ENCODE measurements around the gene SHMT2.
"Not testable (repeated sequence)": the region's sequence is repeated elsewhere in the genome, so short reads cannot be mapped to it uniquely, and the experiment has no call there.

SHMT2 gene

GRCh38 chr12:57280211-57281062, 50.9 kb downstream of the SHMT2 start:
- TF ChIP-seq CTCF (IDR thresholded peaks at IDR 0.05) = no peak
- no peaks in the 10 kb centered on the region for H3K27me3 ChIP-seq (ENCODE audit: control insufficient read depth, insufficient read depth, low read length)
- no peak overlapping the region for H3K9ac ChIP-seq
- no peaks in the 10 kb centered on the region for H3K36me3 ChIP-seq (ENCODE audit: control insufficient read depth, insufficient read depth, low read length)
- H3K4me3 ChIP-seq (ENCODE audit: low read depth, low read length) = no peak overlapping the region
- no peaks in the 10 kb centered on the region for H3K4me1 ChIP-seq
- no peaks in the 10 kb centered on the region for H3K79me2 ChIP-seq
- no peak overlapping the region for H3K4me2 ChIP-seq (ENCODE audit: low read length)
- H3K27ac ChIP-seq = peak overlapping the region; percentile 26
- H3K9me3 ChIP-seq (ENCODE audit: control insufficient read depth, low read length) = no peaks in the 10 kb centered on the region
- no peak overlapping the region for H2AFZ ChIP-seq

DNA sequence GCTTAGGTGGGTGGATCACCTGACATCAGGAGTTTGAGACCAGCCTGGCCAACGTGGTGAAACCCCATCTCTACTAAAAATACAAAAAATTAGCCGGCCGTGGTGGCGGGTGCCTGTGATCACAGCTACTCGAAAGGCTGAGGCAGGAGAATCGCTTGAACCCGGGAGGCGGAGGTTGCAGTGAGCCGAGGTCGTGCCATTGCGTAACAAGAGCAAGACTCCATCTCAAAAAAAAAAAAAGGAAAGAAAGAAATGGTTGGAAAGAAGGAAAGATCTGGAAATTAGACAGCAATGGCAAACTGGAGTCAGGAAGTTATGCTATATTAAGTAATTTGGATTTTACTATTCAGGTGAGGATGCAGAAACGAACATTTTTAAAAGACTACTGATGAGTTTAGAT, 52.6 kb downstream of the SHMT2 start:
- H3K27ac ChIP-seq = not testable (repeated sequence)

More for the DNA sequence above, 52.6 kb downstream of the SHMT2 start:
- H3K27me3 ChIP-seq (ENCODE audit: control insufficient read depth, insufficient read depth, low read length); H3K79me2 ChIP-seq; H3K4me1 ChIP-seq; H3K4me3 ChIP-seq (ENCODE audit: low read depth, low read length); H2AFZ ChIP-seq; H3K9me3 ChIP-seq (ENCODE audit: control insufficient read depth, low read length); H3K9ac ChIP-seq; H3K4me2 ChIP-seq (ENCODE audit: low read length); H3K36me3 ChIP-seq (ENCODE audit: control insufficient read depth, insufficient read depth, low read length): not testable (repeated sequence)

Data from parathyroid adenoma (tissue), 2 donors.